Adrenal gland (tissue), 5 donors: ENCODE data around the gene FOLR1.

ENCODE experiments used
- CTCF ChIP-seq, 6 experiments: fragments of 450-650 bp in 4 of 6; fragments of 200-600 bp in 2 of 6; sonication (generic) in 1 of 6; IDR thresholded peaks; 1 replicate in 5 of 6; 2 replicates in 1 of 6; pipeline versions ENCODE4 v1.5.1 to v1.8.0; 2016 to 2021; ENCODE audit warnings: antibody characterized with exemption in 6 of 6, mild to moderate bottlenecking in 2 of 6, moderate library complexity in 1 of 6
- POLR2A ChIP-seq, 2 donors: fragments of 450-650 bp; IDR thresholded peaks; one replicate each; pipeline ENCODE4 v1.6.1; 2017; ENCODE audit warnings: antibody characterized with exemption in 2 of 2, mild to moderate bottlenecking in 2 of 2, moderate library complexity in 1 of 2
- donor health status: DM: no; HTN: no; CAD: no.

- TF ChIP-seq POLR2A (IDR thresholded peaks at IDR 0.05) (no peak), CTCF (IDR thresholded peaks at IDR 0.05) (no peak)
These were observed 10.6 kb downstream of the FOLR1 start for GRCh38 chr11:72202571-72202970.
